Stimulated activated CD4-positive, alpha-beta T cell treated with anti-CD3 and anti-CD28 coated beads, Interleukin-15, amount 100 ng/mL, for 48 hours (primary cell): ENCODE results near the gene MATN3.
A peak's percentile ranks its signal among the peaks of the same experiment; 100 is the strongest.

Experiments used
- DNase-seq, 2 donors: peaks; one replicate each; pipeline ENCODE4 v3.0.0-alpha.2; 2020; ENCODE audit warnings: low read depth in 2 of 2

The MATN3 gene

GRCh38 chr2:20001361-20001863 is 11.1 kb downstream of the MATN3 start:
- no peak for DNase-seq

DNA sequence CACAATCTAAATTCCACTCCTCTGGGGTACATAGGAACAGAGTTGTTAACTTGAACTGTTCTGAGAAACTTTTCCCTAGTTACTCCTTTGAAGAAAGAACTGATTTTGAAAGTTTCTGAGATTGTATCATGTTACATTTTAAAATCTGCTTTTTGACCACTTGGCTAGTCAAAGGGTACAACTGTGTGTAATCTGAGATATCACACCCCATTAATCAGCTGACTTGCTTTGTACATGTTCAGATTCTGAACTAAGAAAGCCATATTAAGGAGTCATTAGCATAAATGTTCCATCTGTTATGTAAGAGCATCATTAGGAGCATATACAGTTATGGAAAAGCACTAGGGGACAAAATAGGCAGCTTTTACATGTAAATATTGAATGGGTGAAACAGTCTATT is 18.7 kb downstream of the MATN3 start:
- no peak for DNase-seq

DNA sequence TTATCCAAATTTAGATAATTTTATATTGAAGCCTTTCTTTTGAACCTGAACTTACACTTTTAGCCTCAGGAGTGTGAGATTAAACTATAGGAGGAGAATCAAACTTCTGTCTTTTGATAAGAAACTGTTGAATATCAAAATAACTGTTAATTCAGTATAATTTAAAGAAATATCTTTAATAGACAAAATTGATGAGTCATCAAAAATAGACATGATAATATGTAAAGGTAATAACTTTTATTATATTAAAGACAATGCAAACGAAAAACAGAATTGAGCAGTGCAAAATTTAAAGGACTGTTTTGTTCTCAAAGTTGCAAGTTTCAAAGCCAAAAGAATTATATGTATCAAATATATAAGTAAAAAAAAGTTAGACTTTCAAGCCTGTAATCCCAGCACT is 20.6 kb downstream of the MATN3 start:
- no peak for DNase-seq

DNA sequence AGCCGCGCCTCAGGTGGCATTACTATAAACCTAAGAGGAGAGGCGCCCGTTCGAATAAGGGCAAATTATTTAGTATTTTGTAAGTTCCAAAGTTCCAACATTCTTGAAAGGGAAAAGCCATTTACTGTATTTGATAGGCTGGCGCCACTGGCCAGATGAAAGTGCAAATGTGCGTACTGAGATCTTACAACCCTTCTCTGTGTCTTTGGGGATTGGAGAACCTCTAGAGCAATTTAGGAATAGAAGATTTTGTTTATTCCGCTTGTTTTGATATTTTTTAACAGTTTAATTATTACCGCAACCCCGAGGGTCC is 22.1 kb downstream of the MATN3 start:
- no peak for DNase-seq

DNA sequence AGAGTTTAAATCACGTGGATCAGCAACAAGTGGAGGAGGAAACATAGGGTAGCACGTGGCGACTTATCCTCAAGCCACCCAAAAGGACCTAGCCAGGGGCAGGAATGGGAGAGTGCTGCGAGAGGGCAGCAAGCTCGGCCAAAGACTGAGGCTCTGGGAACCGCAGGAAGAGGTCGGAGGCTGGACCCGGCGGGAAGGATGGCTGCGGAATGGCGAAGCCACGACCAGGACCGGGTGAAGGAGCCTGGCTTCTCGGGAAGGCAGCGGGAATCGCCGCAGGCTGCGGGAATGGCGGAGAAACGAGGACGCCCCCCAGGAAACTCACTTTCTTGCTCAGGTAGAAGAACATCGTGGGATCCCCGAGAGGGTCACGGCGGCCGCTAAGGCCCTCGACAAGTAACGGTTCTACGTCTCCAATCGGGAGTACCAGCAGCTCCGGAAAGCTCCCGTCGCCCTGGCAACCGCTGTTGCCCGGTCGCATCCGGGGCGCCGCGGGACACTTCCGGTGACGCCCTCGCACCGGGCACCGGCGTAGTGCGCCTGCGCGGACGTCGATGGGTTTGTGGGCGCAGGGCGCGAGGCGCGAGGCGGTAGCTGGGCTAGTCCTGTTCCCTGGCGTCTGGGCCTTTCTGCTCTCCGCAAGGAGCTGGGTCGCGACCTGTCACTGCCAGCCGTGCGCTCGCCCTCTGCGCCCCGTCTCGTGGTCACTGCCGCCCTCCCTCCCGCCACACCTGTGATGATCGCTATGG is 22.6 kb downstream of the MATN3 start, which contains the start of gene WDR35:
WDR35 (minus strand) TSS at position 439 of the 749 bp plus-strand sequence; CDS start at position 349, 90 bp downstream.
- DNase-seq, result peak; percentile 76 to 89

- DNase-seq, result no peak
Observed at GRCh38 chr2:19989342-19989666, 23.2 kb downstream of the MATN3 start.

DNA sequence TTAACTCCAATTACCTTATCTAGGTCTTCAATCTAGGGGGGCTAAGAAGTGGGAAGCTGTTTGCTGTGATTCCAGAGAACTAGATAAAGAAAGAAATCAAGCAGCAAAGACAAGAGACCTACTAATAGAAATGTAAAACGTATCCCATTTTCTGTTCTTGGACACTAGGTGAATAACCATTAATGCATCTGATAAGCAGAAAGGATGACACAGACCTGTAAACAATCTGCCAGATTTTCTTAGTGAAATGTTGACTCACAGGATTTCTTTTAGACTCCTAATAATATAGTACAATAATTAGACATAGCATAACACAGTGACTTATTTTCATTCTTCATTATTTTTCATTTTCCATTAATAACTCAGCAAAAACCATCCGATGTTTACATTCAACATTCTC is 23.9 kb downstream of the MATN3 start:
- DNase-seq, result no peak

GRCh38 chr2:19987936-19988335 is 24.5 kb downstream of the MATN3 start:
- no peak for DNase-seq

DNA sequence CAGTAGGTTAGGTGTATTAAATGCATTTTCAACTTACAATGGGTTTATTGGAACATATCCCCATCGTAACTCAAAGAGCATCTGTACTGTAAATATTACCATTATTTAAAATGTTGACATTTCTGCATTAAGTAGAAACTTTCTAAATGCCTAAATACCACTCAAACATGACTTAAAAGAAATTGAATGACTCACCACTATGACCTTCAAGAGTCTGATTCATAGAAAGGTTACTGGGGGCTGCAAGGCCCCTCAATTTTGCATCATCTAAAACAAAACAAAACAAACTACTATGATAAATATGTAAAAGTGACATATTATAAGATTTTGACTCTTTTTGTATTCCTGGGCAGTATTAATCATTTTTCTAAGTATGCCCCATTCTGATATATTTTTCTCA is 30.2 kb downstream of the MATN3 start:
- no peak for DNase-seq

DNA sequence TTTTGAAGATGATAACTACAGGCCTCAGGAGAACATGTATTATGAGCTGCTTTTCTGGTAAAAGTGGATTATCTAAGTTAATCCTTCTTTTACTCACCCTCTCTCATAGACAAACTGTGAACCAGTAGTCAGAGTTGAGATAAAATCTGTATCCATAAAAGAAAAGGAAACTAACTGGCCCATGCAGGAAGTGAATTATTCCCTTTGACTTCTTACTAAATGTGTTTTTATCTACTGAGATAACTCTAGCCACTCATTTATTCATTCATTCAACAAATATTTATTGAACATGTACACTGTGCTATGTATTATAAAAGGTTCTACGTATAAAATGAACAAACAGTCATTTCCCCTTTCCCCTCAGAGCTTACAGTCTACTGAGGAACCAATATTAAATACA is 32.5 kb downstream of the MATN3 start:
- no peak for DNase-seq

DNA sequence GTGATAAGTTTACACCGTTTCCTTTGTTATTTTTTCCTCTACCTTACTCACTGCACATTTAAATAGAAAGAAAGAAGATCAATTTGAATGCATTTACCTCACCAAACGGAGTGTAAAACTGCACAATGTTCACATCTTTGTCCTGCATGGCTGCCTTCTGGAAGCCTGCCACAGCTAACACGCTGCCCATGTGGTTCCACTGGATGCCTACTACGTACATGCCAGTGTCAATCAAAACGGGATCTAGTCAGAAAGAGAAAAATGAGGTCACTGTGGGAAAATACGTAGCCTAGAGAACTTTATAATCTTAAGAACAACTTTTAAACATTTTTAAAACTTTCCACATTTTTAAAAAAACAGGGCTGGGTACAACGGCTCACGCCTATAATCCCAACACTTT is 39.0 kb downstream of the MATN3 start:
- no peak for DNase-seq

DNA sequence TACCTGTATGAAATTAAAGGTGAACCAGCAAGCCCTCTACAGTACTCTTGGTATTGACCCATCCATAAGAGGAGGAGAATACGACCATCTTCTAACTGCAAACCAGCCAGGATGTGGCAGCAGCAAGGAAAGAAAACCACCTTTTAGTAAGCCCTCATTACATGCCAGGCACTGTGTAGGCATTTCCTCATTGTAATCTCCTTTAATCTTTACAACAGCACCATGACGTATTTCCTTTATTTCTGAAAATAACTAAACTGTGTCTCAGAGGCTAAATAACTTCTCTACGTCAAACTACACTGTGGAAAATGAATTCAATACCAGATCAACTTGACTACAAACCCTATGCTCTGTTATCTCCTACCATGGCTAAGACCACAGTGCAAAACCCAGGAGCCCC is 40.8 kb downstream of the MATN3 start:
- DNase-seq, result no peak

DNA sequence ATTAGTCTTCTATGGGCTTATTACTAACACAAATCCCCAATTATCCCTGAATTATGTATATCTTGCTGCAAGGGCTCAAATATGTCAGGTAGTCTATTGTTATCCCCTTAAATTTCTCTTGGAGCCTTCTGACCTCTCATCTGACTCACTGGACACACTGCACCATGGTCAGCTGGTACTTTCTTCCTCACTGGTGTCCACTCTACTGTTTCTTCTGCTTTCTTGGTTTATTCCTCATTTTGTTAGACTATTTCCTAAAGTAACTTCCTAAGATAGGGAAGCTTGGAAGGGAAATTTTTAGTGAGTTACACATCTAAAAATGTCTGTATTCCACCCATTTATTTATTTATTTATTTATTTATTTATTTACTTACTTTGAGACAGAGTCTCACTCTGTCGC is 49.1 kb downstream of the MATN3 start:
- no peak for DNase-seq

- peak; percentile 7 to 13 for DNase-seq
Observed at GRCh38 chr2:19955544-19956422, 56.7 kb downstream of the MATN3 start.

DNA sequence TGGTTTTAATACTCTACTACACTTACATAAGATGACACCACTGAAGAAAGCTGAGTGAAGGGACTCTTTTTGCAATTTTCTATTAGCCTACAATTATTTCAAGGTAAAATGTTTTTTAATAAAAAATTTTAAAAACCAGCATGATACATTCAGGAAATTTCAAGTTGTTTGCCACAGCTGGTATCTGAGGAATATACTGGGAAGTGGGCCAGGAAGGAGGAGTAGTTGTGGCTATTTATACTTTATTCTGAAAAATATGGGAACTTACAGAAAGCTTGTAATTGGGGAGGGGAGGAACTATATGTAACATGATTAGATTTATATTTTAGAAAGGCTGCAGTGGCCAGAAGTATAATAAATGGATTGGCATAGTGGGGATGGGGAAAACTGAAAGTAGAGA is 63.4 kb downstream of the MATN3 start:
- DNase-seq, result no peak

- DNase-seq, result no peak
Observed at GRCh38 chr2:19947184-19947940, 65.1 kb downstream of the MATN3 start.

DNA sequence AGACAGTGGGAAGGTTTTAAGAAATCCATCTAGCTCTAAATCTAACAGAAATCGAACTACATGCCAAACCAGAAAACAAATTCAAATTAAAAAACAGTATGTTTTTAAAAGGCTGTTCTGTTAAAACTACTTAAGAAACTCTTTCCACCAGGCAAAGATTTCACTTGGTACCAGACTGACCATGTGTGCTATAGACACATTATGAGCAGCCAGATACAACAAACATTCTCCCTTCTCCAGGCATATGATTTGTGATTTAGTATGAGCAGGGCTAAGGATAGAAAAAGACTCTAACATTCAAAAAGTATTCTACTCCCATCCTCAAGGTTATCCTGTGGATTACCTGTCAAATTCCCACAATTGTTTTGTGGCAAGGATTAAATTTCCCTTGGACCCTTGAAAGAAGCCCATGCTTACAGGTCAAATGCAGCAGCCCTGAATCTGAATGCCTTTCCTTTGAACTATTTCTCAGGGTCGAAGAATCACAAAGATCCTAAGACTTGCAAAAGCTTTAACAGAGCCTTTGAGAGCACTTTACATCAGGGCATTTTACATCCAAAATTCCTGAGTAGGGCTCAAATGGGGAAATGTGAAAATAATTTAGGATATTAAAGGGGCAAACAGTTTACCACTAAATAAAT is 68.1 kb downstream of the MATN3 start:
- DNase-seq, result no peak

DNA sequence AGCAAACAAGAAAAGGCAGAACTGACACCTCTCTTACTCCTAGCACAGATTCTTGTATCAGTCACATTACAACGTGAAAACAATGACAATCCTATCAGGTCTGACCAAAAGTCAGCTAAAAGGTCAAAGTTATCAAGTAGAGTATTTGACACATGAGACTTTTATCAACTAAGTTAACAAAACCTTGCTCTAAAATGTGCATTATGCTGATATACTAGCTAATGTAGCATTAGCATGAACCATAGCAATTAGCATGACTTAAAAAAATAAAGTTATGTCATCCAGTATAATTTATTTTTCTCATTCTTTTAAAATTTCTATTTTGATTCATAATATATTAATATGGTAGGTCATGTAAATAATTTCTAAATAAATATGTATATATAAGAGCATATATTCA is 69.3 kb downstream of the MATN3 start:
- no peak for DNase-seq

DNA sequence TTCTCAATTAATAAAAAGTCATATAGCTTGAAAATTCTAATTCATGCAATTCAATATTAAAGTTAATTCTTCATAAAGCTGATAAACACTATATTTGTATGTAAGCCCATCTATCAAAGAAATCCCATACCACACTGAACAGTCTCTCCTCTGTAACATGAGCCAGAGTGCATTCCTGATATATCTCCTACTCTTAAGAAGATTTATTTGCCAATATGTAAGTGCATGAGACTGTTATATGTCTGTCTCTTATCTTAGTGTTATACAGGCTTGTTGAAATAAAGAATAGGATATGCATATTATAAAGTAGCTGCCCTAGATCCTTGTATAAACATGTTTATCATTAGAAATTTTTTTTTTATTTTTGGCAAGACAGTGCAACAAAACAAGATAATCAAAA is 70.3 kb downstream of the MATN3 start:
- DNase-seq, result no peak
